HEK293T (cell line): ENCODE data around the gene NDOR1.

Experiments used
- CTCF ChIA-PET: fragments of 350-600 bp; formaldehyde crosslinking; extraction: SDS; loops from one replicate; lab custom pipeline; 2021; ENCODE audit warnings: antibody characterized with exemption, inconsistent platforms; lab: Yijun Ruan, JAX
- POLR2A ChIA-PET: fragments of 350-600 bp; formaldehyde crosslinking; extraction: SDS; loops from one replicate; lab custom pipeline; 2020; ENCODE audit warnings: antibody characterized with exemption, inconsistent platforms; lab: Yijun Ruan, JAX
- DNase-seq: peaks from one replicate; pipeline ENCODE4 v3.0.0; 2012; ENCODE audit warnings: mixed read lengths; ENCODE audit errors: extremely low spot score
- ARNT ChIP-seq: fragments of 450-650 bp; IDR thresholded peaks from 2 replicates; pipeline ENCODE4 v1.6.1; 2017; ENCODE audit warnings: mild to moderate bottlenecking
- BHLHE40 ChIP-seq: fragments of 450-650 bp; IDR thresholded peaks from 2 replicates; pipeline ENCODE4 v1.6.1; 2016; ENCODE audit warnings: mild to moderate bottlenecking, moderate library complexity, borderline replicate concordance
- CTBP1 ChIP-seq: fragments of 450-650 bp; IDR thresholded peaks from 2 replicates; pipeline ENCODE4 v1.6.1; 2016; ENCODE audit warnings: borderline replicate concordance
- ELF4 ChIP-seq: fragments of 450-650 bp; IDR thresholded peaks from 2 replicates; pipeline ENCODE4 v1.6.1; 2017; ENCODE audit warnings: antibody characterized with exemption
- FOXA1 ChIP-seq: fragments of 450-650 bp; IDR thresholded peaks from 2 replicates; pipeline ENCODE4 v1.6.1; 2016; ENCODE audit warnings: mild to moderate bottlenecking
- FOXK2 ChIP-seq: fragments of 450-650 bp; IDR thresholded peaks from 2 replicates; pipeline ENCODE4 v1.6.1; 2016; ENCODE audit warnings: mild to moderate bottlenecking
- FOXM1 ChIP-seq: fragments of 450-650 bp; IDR thresholded peaks from 2 replicates; pipeline ENCODE4 v1.6.1; 2017; ENCODE audit warnings: mild to moderate bottlenecking, borderline replicate concordance
- HDGF ChIP-seq: fragments of 450-650 bp; IDR thresholded peaks from 2 replicates; pipeline ENCODE4 v1.6.1; 2017; ENCODE audit warnings: antibody characterized with exemption, borderline replicate concordance
- L3MBTL2 ChIP-seq: fragments of 450-650 bp; conservative IDR thresholded peaks from 2 replicates; pipeline ENCODE4 v1.6.1; 2016; ENCODE audit warnings: mild to moderate bottlenecking
- LEF1 ChIP-seq: fragments of 450-650 bp; IDR thresholded peaks from 2 replicates; pipeline ENCODE4 v1.6.1; 2017; ENCODE audit warnings: mild to moderate bottlenecking, borderline replicate concordance
- NFRKB ChIP-seq: fragments of 450-650 bp; IDR thresholded peaks from 2 replicates; pipeline ENCODE4 v1.6.1; 2016; ENCODE audit warnings: mild to moderate bottlenecking, moderate library complexity
- PKNOX1 ChIP-seq: fragments of 450-650 bp; IDR thresholded peaks from 2 replicates; pipeline ENCODE4 v1.6.1; 2016
- SP1 ChIP-seq: fragments of 450-650 bp; IDR thresholded peaks from 2 replicates; pipeline ENCODE4 v1.6.1; 2017
- SUZ12 ChIP-seq: fragments of 450-650 bp; IDR thresholded peaks from 2 replicates; pipeline ENCODE4 v1.6.1; 2016; ENCODE audit warnings: mild to moderate bottlenecking
- TARDBP ChIP-seq: fragments of 450-650 bp; IDR thresholded peaks from 2 replicates; pipeline ENCODE4 v1.6.1; 2016
- ZNF384 ChIP-seq: fragments of 450-650 bp; IDR thresholded peaks from 2 replicates; pipeline ENCODE4 v1.6.1; 2016

NDOR1 gene

GRCh38 chr9:137206602-137207001 is 1.1 kb downstream of the NDOR1 start:
- CTCF ChIA-PET: interaction anchor here (0.6 kb wide), 1 partner anchor 145 kb away, joined by 4 read pairs; no protein-coding TSS in a partner anchor
- no peak for DNase-seq
- POLR2A ChIA-PET: interaction anchor here (1.0 to 1.9 kb wide), 4 partner anchors 10 to 77 kb away, joined by 3 to 6 read pairs (median 4); no protein-coding TSS in a partner anchor
- no peak for TF ChIP-seq BHLHE40
- TF ChIP-seq TARDBP: no peak
- no peak for TF ChIP-seq HDGF
- TF ChIP-seq FOXM1: no peak
- TF ChIP-seq ZNF384: no peak
- TF ChIP-seq ELF4: no peak
- no peak for TF ChIP-seq ARNT
- TF ChIP-seq FOXK2: no peak
- no peak for TF ChIP-seq NFRKB
- no peak for TF ChIP-seq L3MBTL2
- TF ChIP-seq SP1: no peak
- TF ChIP-seq LEF1: no peak
- TF ChIP-seq CTBP1: no peak
- TF ChIP-seq SUZ12: no peak

DNA sequence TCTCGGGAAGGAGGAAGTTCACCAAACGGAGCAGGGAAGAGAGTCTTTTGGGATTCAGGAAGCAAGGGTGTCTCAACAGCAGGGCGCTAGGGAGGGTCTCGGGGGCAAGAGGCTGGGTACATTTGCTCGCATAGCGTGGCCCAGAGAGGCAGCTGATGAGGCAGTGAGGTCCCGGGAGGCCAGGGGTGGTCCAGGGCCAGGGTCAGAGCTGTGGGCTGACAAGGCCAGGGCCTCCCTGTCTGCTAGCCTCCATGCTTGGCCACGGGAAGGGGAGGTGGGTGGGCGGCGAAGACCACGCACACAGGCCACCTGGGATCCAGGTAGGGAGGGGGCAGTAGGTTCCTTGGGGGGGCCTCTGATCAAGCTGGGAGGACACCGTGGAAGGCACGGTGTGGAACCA is 6.0 kb downstream of the NDOR1 start:
- no peak for DNase-seq
- TF ChIP-seq HDGF (no peak), FOXA1 (no peak)
- ChIA-PET POLR2A (interaction anchor here (0.6 to 1.1 kb wide), 2 partner anchors 9 to 11 kb away, joined by 3 to 5 read pairs; partner anchors contain the start of gene RNF208), CTCF (no interaction called here)

- no peak for DNase-seq
- ChIA-PET CTCF (no interaction called here), POLR2A (interaction anchor here (1.0 to 1.5 kb wide), 3 partner anchors 10 to 23 kb away, joined by 3 to 5 read pairs (median 3); partner anchors contain the start of gene RNF208)
- TF ChIP-seq HDGF (no peak), FOXK2 (no peak), SP1 (no peak), FOXA1 (no peak)
Observed at GRCh38 chr9:137212520-137212919, 7.0 kb downstream of the NDOR1 start.

- ChIA-PET POLR2A (interaction anchor here (1.0 to 2.0 kb wide), 3 partner anchors 10 to 24 kb away, joined by 3 to 7 read pairs (median 3); partner anchors contain the start of gene TPRN), CTCF (interaction anchor here (1.4 to 2.0 kb wide), 2 partner anchors 10 to 23 kb away, joined by 5 to 6 read pairs; no protein-coding TSS in a partner anchor)
- DNase-seq: no peak
- TF ChIP-seq LEF1 (no peak), ELF4 (no peak), SP1 (no peak), ARNT (no peak), NFRKB (no peak), CTBP1 (no peak), HDGF (no peak), FOXK2 (no peak), BHLHE40 (no peak), L3MBTL2 (no peak), SUZ12 (no peak), TARDBP (no peak), PKNOX1 (no peak), FOXM1 (no peak), ZNF384 (no peak), FOXA1 (no peak)
Observed at GRCh38 chr9:137213160-137214060, 7.9 kb downstream of the NDOR1 start.

DNA sequence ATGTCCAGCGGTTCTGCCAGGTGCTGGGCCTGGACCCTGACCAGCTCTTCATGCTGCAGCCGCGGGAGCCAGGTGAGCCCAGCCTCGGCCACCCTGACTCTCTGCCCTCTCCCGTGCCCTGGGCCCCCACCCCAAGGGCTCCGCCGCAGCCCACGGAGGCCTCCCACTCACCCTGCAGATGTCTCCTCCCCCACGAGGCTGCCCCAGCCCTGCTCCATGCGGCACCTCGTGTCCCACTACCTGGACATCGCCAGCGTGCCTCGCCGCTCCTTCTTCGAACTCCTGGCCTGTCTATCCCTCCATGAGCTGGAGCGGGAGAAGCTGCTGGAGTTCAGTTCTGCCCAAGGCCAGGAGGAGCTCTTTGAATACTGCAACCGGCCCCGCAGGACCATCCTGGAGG is 9.1 kb downstream of the NDOR1 start:
- TF ChIP-seq FOXK2: no peak
- no peak for TF ChIP-seq SP1
- no peak for TF ChIP-seq TARDBP
- no peak for TF ChIP-seq L3MBTL2
- TF ChIP-seq PKNOX1: no peak
- TF ChIP-seq NFRKB: no peak
- no peak for TF ChIP-seq FOXA1
- no peak for TF ChIP-seq BHLHE40
- no peak for TF ChIP-seq ZNF384
- TF ChIP-seq FOXM1: no peak
- no peak for TF ChIP-seq LEF1
- TF ChIP-seq ELF4: no peak
- TF ChIP-seq HDGF: no peak
- no peak for TF ChIP-seq ARNT
- TF ChIP-seq CTBP1: no peak
- TF ChIP-seq SUZ12: no peak
- DNase-seq: no peak
- POLR2A ChIA-PET: interaction anchor here (0.7 to 3.8 kb wide), 3 partner anchors 10 to 20 kb away, joined by 4 to 16 read pairs (median 7); partner anchors contain the start of genes NDOR1, TMEM203 and TPRN
- CTCF ChIA-PET: interaction anchor here (1.4 to 2.0 kb wide), 2 partner anchors 8 to 22 kb away, joined by 5 to 6 read pairs; no protein-coding TSS in a partner anchor

GRCh38 chr9:137215196-137215986 is 9.9 kb downstream of the NDOR1 start:
- DNase-seq: no peak
- TF ChIP-seq CTBP1: no peak
- TF ChIP-seq FOXK2: no peak
- TF ChIP-seq FOXM1: no peak
- TF ChIP-seq L3MBTL2: no peak
- TF ChIP-seq ZNF384: no peak
- no peak for TF ChIP-seq ELF4
- no peak for TF ChIP-seq TARDBP
- no peak for TF ChIP-seq HDGF
- TF ChIP-seq BHLHE40: no peak
- no peak for TF ChIP-seq SUZ12
- no peak for TF ChIP-seq SP1
- no peak for TF ChIP-seq LEF1
- TF ChIP-seq NFRKB: no peak
- TF ChIP-seq PKNOX1: no peak
- TF ChIP-seq FOXA1: no peak
- TF ChIP-seq ARNT: no peak
- ChIA-PET POLR2A (interaction anchor here (0.7 to 3.8 kb wide), 4 partner anchors 10 to 21 kb away, joined by 3 to 16 read pairs (median 6); partner anchors contain the start of genes NDOR1, TMEM203 and TPRN), CTCF (no interaction called here)
